ENCODE results near the gene JARID2. TPM values are rescaled to one million over a fixed set of nuclear protein-coding genes. Genes with fewer than 3 reads are reported as not detected.

JARID2 gene
- total and polyA plus RNA-seq, 3 donors from 2014 or later, result 36.1 to 60.8 (median 53.7) TPM

GRCh38 chr6:15372932-15373331 lies 127.1 kb downstream of the JARID2 start:
- intact Hi-C loops (cut with DNase I; ENCODE audit: low total_unique reads), result no loop called here
- Histone ChIP-seq H3K4me3 (no peak overlapping the region), H3K36me3 (ENCODE audit: low read depth, missing control alignments) (no peaks in the 10 kb centered on the region), H3K27ac (no peak overlapping the region), H3K27me3 (no peaks in the 10 kb centered on the region), H3K4me1 (no peaks in the 10 kb centered on the region), H3K9me3 (no peaks in the 10 kb centered on the region)
- no peak for TF ChIP-seq POLR2A (IDR thresholded peaks at IDR 0.05)
- no peak for TF ChIP-seq CTCF (IDR thresholded peaks at IDR 0.05)
- DNase-seq, result no peak
- WGBS, 2 donors, result 98 to 100% methylated on average over 2 of the region's 2 CpGs

- H3K27me3 ChIP-seq, result no peaks in the 10 kb centered on the region
- DNase-seq, result no peak
- TF ChIP-seq POLR2A (IDR thresholded peaks at IDR 0.05) (no peak), CTCF (IDR thresholded peaks at IDR 0.05) (no peak)
- no peaks in the 10 kb centered on the region for H3K9me3 ChIP-seq
- H3K4me3 ChIP-seq, result no peak overlapping the region
- 86 to 93% methylated on average over 7 of the region's 7 CpGs for WGBS, 2 donors
- no peaks in the 10 kb centered on the region for H3K4me1 ChIP-seq
- H3K36me3 ChIP-seq (ENCODE audit: low read depth, missing control alignments), result no peaks in the 10 kb centered on the region
- H3K27ac ChIP-seq, result no peak overlapping the region
- intact Hi-C loops (cut with DNase I; ENCODE audit: low total_unique reads), result no loop called here
These were observed 128.2 kb downstream of the JARID2 start for GRCh38 chr6:15374119-15374518.

GRCh38 chr6:15375018-15375417 lies 129.1 kb downstream of the JARID2 start:
- no peak overlapping the region for H3K4me3 ChIP-seq
- no peak for DNase-seq
- WGBS, 2 donors, result 89 to 95% methylated on average over 2 of the region's 2 CpGs

GRCh38 chr6:15375638-15376290 lies 129.9 kb downstream of the JARID2 start:
- Histone ChIP-seq H3K27me3 (no peaks in the 10 kb centered on the region), H3K27ac (no peak overlapping the region), H3K4me1 (no peaks in the 10 kb centered on the region), H3K4me3 (no peak overlapping the region), H3K36me3 (ENCODE audit: low read depth, missing control alignments) (no peaks in the 10 kb centered on the region), H3K9me3 (no peaks in the 10 kb centered on the region)
- no peak for TF ChIP-seq CTCF (IDR thresholded peaks at IDR 0.05)
- no peak for TF ChIP-seq POLR2A (IDR thresholded peaks at IDR 0.05)
- intact Hi-C loops (cut with DNase I; ENCODE audit: low total_unique reads), result no loop called here
- 78 to 79% methylated on average over 4 of the region's 4 CpGs for WGBS, 2 donors
- DNase-seq, result no peak

More at GRCh38 chr6:15375018-15375417, 129.1 kb downstream of the JARID2 start:
- Histone ChIP-seq H3K27me3 (no peaks in the 10 kb centered on the region), H3K9me3 (no peaks in the 10 kb centered on the region), H3K4me1 (no peaks in the 10 kb centered on the region), H3K36me3 (ENCODE audit: low read depth, missing control alignments) (no peaks in the 10 kb centered on the region), H3K27ac (no peak overlapping the region)
- intact Hi-C loops (cut with DNase I; ENCODE audit: low total_unique reads), result no loop called here
- no peak for TF ChIP-seq POLR2A (IDR thresholded peaks at IDR 0.05)

GRCh38 chr6:15376900-15377487 lies 131.1 kb downstream of the JARID2 start:
- DNase-seq, result no peak
- Histone ChIP-seq H3K27me3 (no peaks in the 10 kb centered on the region), H3K4me1 (no peaks in the 10 kb centered on the region), H3K36me3 (ENCODE audit: low read depth, missing control alignments) (no peaks in the 10 kb centered on the region), H3K4me3 (no peak overlapping the region), H3K9me3 (no peaks in the 10 kb centered on the region), H3K27ac (no peak overlapping the region)
- no peak for TF ChIP-seq CTCF (IDR thresholded peaks at IDR 0.05)
- intact Hi-C loops (cut with DNase I; ENCODE audit: low total_unique reads), result no loop called here
- 86 to 90% methylated on average over 5 of the region's 5 CpGs for WGBS, 2 donors

All from testis (tissue), 3 donors.